Neural progenitor cell (in vitro differentiated cells): ENCODE data around the gene LHFPL2. TPM values are rescaled to one million over a fixed set of nuclear protein-coding genes. Genes with fewer than 3 reads are reported as not detected.
"Not testable (repeated sequence)": the region's sequence is repeated elsewhere in the genome, so short reads cannot be mapped to it uniquely, and the experiment has no call there.

Experiments used
- DNase-seq: peaks from one replicate; pipeline ENCODE4 v3.0.0-alpha.2; 2016; ENCODE audit warnings: low spot score
- H2AFZ ChIP-seq: fragments of 200-600 bp; sonication (generic); replicated peaks from 2 replicates; pipeline ENCODE4 v1.6.1; 2016; ENCODE audit warnings: antibody characterized with exemption
- H3F3A ChIP-seq: fragments of 200-600 bp; sonication (generic); 2 replicates; pipeline ENCODE4 v1.6.1; 2016; ENCODE audit warnings: antibody characterized with exemption, low read depth
- H3K27ac ChIP-seq: fragments of 200-600 bp; sonication (generic); 2 replicates; pipeline ENCODE4 v1.5.1; 2016; ENCODE audit warnings: mild to moderate bottlenecking
- H3K27me3 ChIP-seq: fragments of 200-600 bp; sonication (generic); 2 replicates; pipeline ENCODE4 v1.6.1; 2016; ENCODE audit warnings: mild to moderate bottlenecking, moderate library complexity
- H3K36me3 ChIP-seq: fragments of 200-600 bp; sonication (generic); 2 replicates; pipeline ENCODE4 v1.5.1; 2016
- H3K4me1 ChIP-seq: fragments of 200-600 bp; sonication (generic); 2 replicates; pipeline ENCODE4 v1.6.1; 2016; ENCODE audit warnings: mixed run types
- H3K4me2 ChIP-seq: fragments of 200-600 bp; sonication (generic); 2 replicates; pipeline ENCODE4 v1.6.1; 2016
- H3K4me3 ChIP-seq: fragments of 200-600 bp; sonication (generic); 2 replicates; pipeline ENCODE4 v1.5.1; 2016
- H3K79me2 ChIP-seq: fragments of 200-600 bp; sonication (generic); 2 replicates; pipeline ENCODE4 v1.6.1; 2016; ENCODE audit warnings: low read depth
- H3K9ac ChIP-seq: fragments of 200-600 bp; sonication (generic); 2 replicates; pipeline ENCODE4 v1.6.1; 2016
- H3K9me3 ChIP-seq: fragments of 200-600 bp; sonication (generic); 2 replicates; pipeline ENCODE4 v1.5.1; 2016; ENCODE audit warnings: low read depth
- H4K20me1 ChIP-seq: fragments of 200-600 bp; sonication (generic); 2 replicates; pipeline ENCODE4 v1.6.1; 2016; ENCODE audit warnings: low read depth
- H3K27ac Mint-ChIP-seq: 3 replicates; pipeline ENCODE4 v1.8.0; 2021; ENCODE audit warnings: mixed read lengths
- H3K27me3 Mint-ChIP-seq: 2 replicates; pipeline ENCODE4 v1.8.0; 2022; ENCODE audit warnings: low read depth, mild to moderate bottlenecking, inconsistent platforms, moderate library complexity, mixed read lengths; ENCODE audit not compliant: insufficient read depth
- H3K36me3 Mint-ChIP-seq: 3 replicates; pipeline ENCODE4 v1.8.0; 2021; ENCODE audit warnings: mixed read lengths
- H3K4me1 Mint-ChIP-seq: 3 replicates; pipeline ENCODE4 v1.8.0; 2021; ENCODE audit warnings: mixed read lengths
- H3K4me3 Mint-ChIP-seq: 3 replicates; pipeline ENCODE4 v1.8.0; 2021; ENCODE audit warnings: mild to moderate bottlenecking, moderate library complexity, mixed read lengths
- H3K9me3 Mint-ChIP-seq: 3 replicates; pipeline ENCODE4 v1.8.0; 2020; ENCODE audit warnings: mixed read lengths
- CTCF ChIP-seq: fragments of 200-600 bp; sonication (generic); IDR thresholded peaks from 2 replicates; pipeline ENCODE4 v1.5.1; 2017; ENCODE audit warnings: antibody characterized with exemption, mild to moderate bottlenecking
- EZH2 ChIP-seq: fragments of 200-600 bp; sonication (generic); IDR thresholded peaks from 2 replicates; pipeline ENCODE4 v1.6.1; 2017; ENCODE audit warnings: antibody characterized with exemption, mild to moderate bottlenecking, moderate library complexity
- EZH2phosphoT487 ChIP-seq: fragments of 200-600 bp; sonication (generic); IDR thresholded peaks from 2 replicates; pipeline ENCODE4 v1.6.1; 2017; ENCODE audit warnings: antibody characterized with exemption
- total RNA-seq: library from RNA; depleted of rRNA; stranded (reverse); fragments of >200 nt; gene quantifications from 2 replicates; pipeline ENCODE4 v1.2.3, GENCODE V29; 2015; ENCODE audit warnings: low replicate concordance

Gene LHFPL2
- total RNA-seq, 1 donor from 2014 or later: 21.1 TPM

GRCh38 chr5:78458843-78459242 lies 189.7 kb downstream of the LHFPL2 start:
- peaks cover 4% of the 10 kb centered on the region for H3K4me1 Mint-ChIP-seq

GRCh38 chr5:78457507-78457906 lies 191.1 kb downstream of the LHFPL2 start:
- Histone ChIP-seq H3K4me3 (peak overlapping the region; percentile 25), H3K4me2 (peak overlapping the region; percentile 54)
- DNase-seq, H3K27me3 Mint-ChIP-seq, H3K27me3 ChIP-seq, H3K9me3 Mint-ChIP-seq, H3K4me1 Mint-ChIP-seq, H3K27ac ChIP-seq, H3K4me3 Mint-ChIP-seq, H3K9me3 ChIP-seq, H2AFZ ChIP-seq, H3F3A ChIP-seq, H3K9ac ChIP-seq, H3K4me1 ChIP-seq, H3K36me3 ChIP-seq, H4K20me1 ChIP-seq, H3K79me2 ChIP-seq, H3K27ac Mint-ChIP-seq: not testable (repeated sequence)
- peaks cover 26% of the 10 kb centered on the region for H3K36me3 Mint-ChIP-seq

More at GRCh38 chr5:78458843-78459242, 189.7 kb downstream of the LHFPL2 start:
- H3K36me3 Mint-ChIP-seq: peaks cover 26% of the 10 kb centered on the region
- no peak overlapping the region for H3K4me3 Mint-ChIP-seq
- no peak overlapping the region for H3K27ac Mint-ChIP-seq
- no peak overlapping the region for H3K27ac ChIP-seq
- no peaks in the 10 kb centered on the region for H3K9me3 ChIP-seq
- no peak overlapping the region for H2AFZ ChIP-seq
- no peaks in the 10 kb centered on the region for H3K27me3 Mint-ChIP-seq
- H3F3A ChIP-seq: no peaks in the 10 kb centered on the region
- H3K36me3 ChIP-seq: peaks cover 3% of the 10 kb centered on the region
- no peak for DNase-seq
- peaks cover 7% of the 10 kb centered on the region for H3K9me3 Mint-ChIP-seq
- H3K27me3 ChIP-seq: no peaks in the 10 kb centered on the region
- no peaks in the 10 kb centered on the region for H4K20me1 ChIP-seq
- H3K4me3 ChIP-seq: no peak overlapping the region
- H3K79me2 ChIP-seq: peaks cover 10% of the 10 kb centered on the region
- no peak overlapping the region for H3K4me2 ChIP-seq
- TF ChIP-seq EZH2: no peak
- TF ChIP-seq CTCF: no peak
- TF ChIP-seq EZH2phosphoT487: no peak
- H3K4me1 ChIP-seq: no peaks in the 10 kb centered on the region
- no peak overlapping the region for H3K9ac ChIP-seq

- Mint-ChIP-seq H3K27me3 (no peaks in the 10 kb centered on the region), H3K9me3 (peaks cover 5% of the 10 kb centered on the region), H3K27ac (no peak overlapping the region), H3K36me3 (peaks cover 19% of the 10 kb centered on the region), H3K4me3 (no peak overlapping the region), H3K4me1 (no peaks in the 10 kb centered on the region)
- no peak for DNase-seq
- H3K27ac ChIP-seq: no peak overlapping the region
- H3K4me2 ChIP-seq: no peak overlapping the region
- no peaks in the 10 kb centered on the region for H3K79me2 ChIP-seq
- no peak overlapping the region for H3K4me3 ChIP-seq
- TF ChIP-seq EZH2phosphoT487 (no peak), EZH2 (no peak), CTCF (no peak)
- no peaks in the 10 kb centered on the region for H3K4me1 ChIP-seq
- no peaks in the 10 kb centered on the region for H4K20me1 ChIP-seq
- H2AFZ ChIP-seq: no peak overlapping the region
- H3K9me3 ChIP-seq: no peaks in the 10 kb centered on the region
- H3K36me3 ChIP-seq: no peaks in the 10 kb centered on the region
- H3K9ac ChIP-seq: no peak overlapping the region
- no peaks in the 10 kb centered on the region for H3F3A ChIP-seq
- H3K27me3 ChIP-seq: no peaks in the 10 kb centered on the region
Observed at GRCh38 chr5:78449103-78449502, 199.5 kb downstream of the LHFPL2 start.

GRCh38 chr5:78447775-78448424 lies 200.7 kb downstream of the LHFPL2 start:
- no peak overlapping the region for H3K4me3 ChIP-seq
- H3K27me3 ChIP-seq: no peaks in the 10 kb centered on the region
- H2AFZ ChIP-seq: no peak overlapping the region
- Mint-ChIP-seq H3K27me3 (no peaks in the 10 kb centered on the region), H3K4me3 (no peak overlapping the region), H3K27ac (no peak overlapping the region), H3K4me1 (no peaks in the 10 kb centered on the region), H3K9me3 (peaks cover 5% of the 10 kb centered on the region), H3K36me3 (peaks cover 20% of the 10 kb centered on the region)
- no peaks in the 10 kb centered on the region for H3K9me3 ChIP-seq
- no peak overlapping the region for H3K27ac ChIP-seq
- H3K9ac ChIP-seq: no peak overlapping the region
- TF ChIP-seq EZH2phosphoT487: no peak
- TF ChIP-seq EZH2: no peak
- TF ChIP-seq CTCF: no peak
- no peaks in the 10 kb centered on the region for H3K36me3 ChIP-seq
- no peaks in the 10 kb centered on the region for H4K20me1 ChIP-seq
- H3K79me2 ChIP-seq: no peaks in the 10 kb centered on the region
- no peaks in the 10 kb centered on the region for H3K4me1 ChIP-seq
- no peak overlapping the region for H3K4me2 ChIP-seq
- no peak for DNase-seq
- no peaks in the 10 kb centered on the region for H3F3A ChIP-seq
